HPDE6-E6E7 (cell line): ENCODE data around the gene GRID2IP.

ENCODE experiments used
- DNase-seq: peaks from one replicate; pipeline ENCODE4 v3.0.0; 2011; ENCODE audit warnings: missing footprints; ENCODE audit errors: extremely low spot score

Gene GRID2IP

GRCh38 chr7:6447581-6448199, 103.6 kb downstream of the GRID2IP start, which contains the start of gene DAGLB:
Gene DAGLB (minus strand): TSS chr7:6447954. CDS start chr7:6447842, 112 bp downstream.
- DNase-seq, result peak; percentile 90
